Kidney glomerular epithelial cell (primary cell): ENCODE results near the gene NMT1.

Experiments used
- DNase-seq: peaks from one replicate; lab custom pipeline; 2025; lab: John Stamatoyannopoulos, UW

NMT1 gene

GRCh38 chr17:45081047-45081703 is 20.1 kb downstream of the NMT1 start:
- DNase-seq, result no peak

- no peak for DNase-seq
Observed at GRCh38 chr17:45086391-45086790, 25.3 kb downstream of the NMT1 start.

- DNase-seq, result no peak
Observed at GRCh38 chr17:45086865-45087503, 25.9 kb downstream of the NMT1 start.

- no peak for DNase-seq
Observed at GRCh38 chr17:45087504-45087975, 26.4 kb downstream of the NMT1 start.

- no peak for DNase-seq
Observed at GRCh38 chr17:45087978-45088377, 26.9 kb downstream of the NMT1 start.

- DNase-seq, result no peak
Observed at GRCh38 chr17:45088741-45089140, 27.6 kb downstream of the NMT1 start.

- no peak for DNase-seq
Observed at GRCh38 chr17:45090711-45091110, 29.6 kb downstream of the NMT1 start.

- no peak for DNase-seq
Observed at GRCh38 chr17:45091778-45092425, 30.8 kb downstream of the NMT1 start.

GRCh38 chr17:45092911-45093430 is 31.9 kb downstream of the NMT1 start:
- peak; percentile 95 for DNase-seq

GRCh38 chr17:45093444-45094110 is 32.5 kb downstream of the NMT1 start:
- no peak for DNase-seq

GRCh38 chr17:45096141-45096540 is 35.0 kb downstream of the NMT1 start:
- peak; percentile 27 for DNase-seq

- no peak for DNase-seq
Observed at GRCh38 chr17:45096926-45097325, 35.8 kb downstream of the NMT1 start.

GRCh38 chr17:45098081-45098868 is 37.2 kb downstream of the NMT1 start:
- no peak for DNase-seq

- peak; percentile 64 for DNase-seq
Observed at GRCh38 chr17:45098869-45099616, 37.9 kb downstream of the NMT1 start.

GRCh38 chr17:45101546-45101882 is 40.4 kb downstream of the NMT1 start:
- DNase-seq, result no peak

GRCh38 chr17:45101883-45102811 is 41.0 kb downstream of the NMT1 start:
- DNase-seq, result peak; percentile 92

GRCh38 chr17:45102856-45103255 is 41.7 kb downstream of the NMT1 start:
- DNase-seq, result no peak

GRCh38 chr17:45103269-45103795 is 42.2 kb downstream of the NMT1 start:
- DNase-seq, result no peak

GRCh38 chr17:45104029-45104428 is 42.9 kb downstream of the NMT1 start:
- DNase-seq, result no peak

GRCh38 chr17:45104497-45104896 is 43.4 kb downstream of the NMT1 start:
- DNase-seq, result no peak
